Measurements from ENCODE around the gene CMSS1.

Gene CMSS1

GRCh38 chr3:100060685-100061484 is 243.2 kb downstream of the CMSS1 start:
- TF ChIP-seq SPI1 (IDR thresholded peaks at IDR 0.05; ENCODE audit: borderline replicate concordance, low read depth) (peak; percentile 38; the same call in 1 of the 2 replicates), GABPA (IDR thresholded peaks at IDR 0.05; ENCODE audit: low read depth) (no peak), POLR2AphosphoS5 (IDR thresholded peaks at IDR 0.05; ENCODE audit: low read depth) (0 out of 2 replicates have a peak, but pooled peaks have one; percentile 31)
- no peak overlapping the region for H3K4me3 ChIP-seq (replicated peaks; ENCODE audit: insufficient read depth, low read length)
- H3K27ac ChIP-seq (replicated peaks): no peak overlapping the region
- H3K27me3 ChIP-seq (ENCODE audit: insufficient read depth, poor library complexity, severe bottlenecking): no peaks in the 10 kb centered on the region
- peak in 1 of 2 experiments; percentile 74 for DNase-seq (ENCODE audit: low read depth in 1 of 2, low spot score in 1 of 2)

DNA sequence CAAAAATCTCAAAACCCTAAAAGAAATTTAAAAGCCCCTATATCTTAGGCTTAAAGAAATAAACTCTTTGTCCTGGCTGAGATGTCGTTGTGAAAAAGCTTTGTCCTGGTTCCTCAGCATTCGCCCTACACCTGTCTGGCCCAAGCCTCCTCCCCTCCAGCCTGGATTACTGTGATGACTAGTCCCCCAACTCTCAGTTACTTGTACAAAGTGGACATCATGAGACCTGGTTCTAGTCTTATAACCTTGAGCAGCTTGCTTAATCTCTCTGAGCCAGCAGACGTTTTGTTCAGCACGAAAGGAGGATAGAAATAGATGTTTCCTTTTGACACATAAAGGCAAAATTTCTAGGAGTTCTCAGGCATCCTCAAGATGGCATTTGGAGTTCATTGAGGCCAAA is 245.0 kb downstream of the CMSS1 start:
- TF ChIP-seq REST (IDR thresholded peaks at IDR 0.05; ENCODE audit: insufficient replicate concordance, low read depth) (no peak), SPI1 (IDR thresholded peaks at IDR 0.05; ENCODE audit: borderline replicate concordance, low read depth) (no peak), GABPA (IDR thresholded peaks at IDR 0.05; ENCODE audit: low read depth) (no peak), CTCF (IDR thresholded peaks at IDR 0.05; ENCODE audit: insufficient read depth, low read length) (no peak)
- no peak overlapping the region for H3K27ac ChIP-seq (replicated peaks)
- no peak for DNase-seq (ENCODE audit: low read depth in 1 of 2, low spot score in 1 of 2)

DNA sequence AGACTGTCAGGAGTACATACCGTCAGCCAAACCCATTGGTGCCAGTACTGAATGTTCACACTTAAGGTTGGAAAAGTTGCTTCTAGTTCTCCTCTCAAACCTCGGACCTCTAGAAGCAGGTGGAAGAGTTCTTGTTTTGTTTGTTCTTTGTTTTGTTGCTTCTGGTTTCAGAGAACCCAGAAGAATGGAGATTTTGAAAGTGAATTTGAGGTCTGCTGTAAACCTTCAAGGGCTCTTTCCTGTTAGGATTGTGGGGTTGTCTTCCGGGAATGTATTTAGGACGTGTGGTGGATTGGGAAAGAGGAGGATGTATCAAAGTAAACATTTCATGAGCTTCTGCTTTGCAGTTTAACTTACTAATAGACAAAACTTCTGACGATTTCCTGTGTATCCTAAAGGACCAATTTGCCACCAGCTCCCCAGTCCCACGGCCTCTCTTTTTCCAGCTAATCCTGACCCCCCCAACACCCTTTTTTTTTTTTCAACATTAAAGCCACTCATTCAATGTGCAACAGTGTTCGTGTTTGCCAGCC is 246.3 kb downstream of the CMSS1 start:
- no peak overlapping the region for H3K27ac ChIP-seq (replicated peaks)
- H3K4me3 ChIP-seq (replicated peaks; ENCODE audit: insufficient read depth, low read length): no peak overlapping the region
- H3K27me3 ChIP-seq (ENCODE audit: insufficient read depth, poor library complexity, severe bottlenecking): no peaks in the 10 kb centered on the region
- TF ChIP-seq GABPA (IDR thresholded peaks at IDR 0.05; ENCODE audit: low read depth): no peak
- no peak for TF ChIP-seq POLR2AphosphoS5 (IDR thresholded peaks at IDR 0.05; ENCODE audit: low read depth)
- no peak for TF ChIP-seq SPI1 (IDR thresholded peaks at IDR 0.05; ENCODE audit: borderline replicate concordance, low read depth)
- TF ChIP-seq REST (IDR thresholded peaks at IDR 0.05; ENCODE audit: insufficient replicate concordance, low read depth): no peak
- no peak for TF ChIP-seq CTCF (IDR thresholded peaks at IDR 0.05; ENCODE audit: insufficient read depth, low read length)
- no peak for DNase-seq (ENCODE audit: low read depth in 1 of 2, low spot score in 1 of 2)

More for the DNA sequence above, 245.0 kb downstream of the CMSS1 start:
- Histone ChIP-seq H3K4me3 (replicated peaks; ENCODE audit: insufficient read depth, low read length) (no peak overlapping the region), H3K27me3 (ENCODE audit: insufficient read depth, poor library complexity, severe bottlenecking) (no peaks in the 10 kb centered on the region)

- no peak for TF ChIP-seq GABPA (IDR thresholded peaks at IDR 0.05; ENCODE audit: low read depth)
- H3K27ac ChIP-seq (replicated peaks): no peak overlapping the region
- no peak for DNase-seq (ENCODE audit: low read depth in 1 of 2, low spot score in 1 of 2)
- H3K27me3 ChIP-seq (ENCODE audit: insufficient read depth, poor library complexity, severe bottlenecking): no peaks in the 10 kb centered on the region
- no peak overlapping the region for H3K4me3 ChIP-seq (replicated peaks; ENCODE audit: insufficient read depth, low read length)
Measured at GRCh38 chr3:100067589-100067988, 249.9 kb downstream of the CMSS1 start.
